Smooth muscle cell (in vitro differentiated cells): ENCODE results near the gene ISM1. TPM values are rescaled to one million over a fixed set of nuclear protein-coding genes. Genes with fewer than 3 reads are reported as not detected.
A peak's percentile ranks its signal among the peaks of the same experiment; 100 is the strongest.

Source experiments
- DNase-seq: peaks from one replicate; lab custom pipeline; 2025; ENCODE audit not compliant: unreplicated experiment; lab: John Stamatoyannopoulos, UW
- H2AFZ ChIP-seq: fragments of 200-600 bp; sonication (generic); 2 replicates; pipeline ENCODE4 v1.6.0; 2016; ENCODE audit warnings: antibody characterized with exemption, low read depth, mild to moderate bottlenecking
- H3F3A ChIP-seq: fragments of 200-600 bp; sonication (generic); 2 replicates; pipeline ENCODE4 v1.6.0; 2017; ENCODE audit warnings: antibody characterized with exemption, low read depth
- H3K27ac ChIP-seq: fragments of 200-600 bp; sonication (generic); 2 replicates; pipeline ENCODE4 v1.5.1; 2016; ENCODE audit warnings: low read depth, mild to moderate bottlenecking
- H3K27me3 ChIP-seq: fragments of 200-600 bp; sonication (generic); 2 replicates; pipeline ENCODE4 v1.6.1; 2016; ENCODE audit warnings: low read depth, mild to moderate bottlenecking
- H3K36me3 ChIP-seq: fragments of 200-600 bp; sonication (generic); 2 replicates; pipeline ENCODE4 v1.5.1; 2016; ENCODE audit warnings: low read depth
- H3K4me1 ChIP-seq: fragments of 200-600 bp; sonication (generic); 2 replicates; pipeline ENCODE4 v1.5.1; 2016; ENCODE audit warnings: low read depth
- H3K4me2 ChIP-seq: fragments of 200-600 bp; sonication (generic); 2 replicates; pipeline ENCODE4 v1.6.0; 2016; ENCODE audit warnings: mild to moderate bottlenecking
- H3K4me3 ChIP-seq: fragments of 200-600 bp; sonication (generic); 2 replicates; pipeline ENCODE4 v1.5.1; 2016; ENCODE audit warnings: mild to moderate bottlenecking
- H3K79me2 ChIP-seq: fragments of 200-600 bp; sonication (generic); 2 replicates; pipeline ENCODE4 v1.6.0; 2016; ENCODE audit warnings: low read depth, mild to moderate bottlenecking
- H3K9ac ChIP-seq: fragments of 200-600 bp; sonication (generic); 2 replicates; pipeline ENCODE4 v1.6.0; 2016; ENCODE audit warnings: low read depth
- H3K9me3 ChIP-seq: fragments of 200-600 bp; sonication (generic); replicated peaks from 2 replicates; pipeline ENCODE4 v1.5.1; 2016; ENCODE audit warnings: low read depth
- H4K20me1 ChIP-seq: fragments of 200-600 bp; sonication (generic); 2 replicates; pipeline ENCODE4 v1.6.0; 2016; ENCODE audit warnings: low read depth
- CTCF ChIP-seq: fragments of 200-600 bp; sonication (generic); IDR thresholded peaks from 2 replicates; pipeline ENCODE4 v1.5.1; 2017; ENCODE audit warnings: borderline replicate concordance, mild to moderate bottlenecking, antibody characterized with exemption; ENCODE audit not compliant: insufficient read depth, poor library complexity, severe bottlenecking
- WGBS: methylation state at CpG from one replicate; pipeline ENCODE4 v1.1.7; 2016; ENCODE audit warnings: low lambda C conversion rate; 5-methylcytosine and 5-hydroxymethylcytosine counted together
- polyA plus RNA-seq: library from polyadenylated mRNA; unstranded; fragments of >200 nt; fragmentation: Nextera tagmentation; extraction: Ambion mirVana; gene quantifications from 2 replicates; pipeline ENCODE4 v1.2.1, GENCODE V29; 2016
- total RNA-seq: library from RNA; depleted of rRNA; stranded (reverse); fragments of >200 nt; gene quantifications from 2 replicates; pipeline ENCODE4 v1.2.3, GENCODE V29; 2014

Gene ISM1
- total and polyA plus RNA-seq, 2 experiments from 2014 or later, result 2.6 to 3.5 TPM

- no peaks in the 10 kb centered on the region for H3K9me3 ChIP-seq
These were observed 101.1 kb downstream of the ISM1 start for GRCh38 chr20:13322198-13322597.

GRCh38 chr20:13322621-13323020, 101.5 kb downstream of the ISM1 start:
- Histone ChIP-seq H3K27ac (no peak overlapping the region), H3K4me1 (peaks cover 10% of the 10 kb centered on the region), H3K36me3 (no peaks in the 10 kb centered on the region), H3K9me3 (no peaks in the 10 kb centered on the region), H3K4me3 (no peak overlapping the region), H3K27me3 (no peaks in the 10 kb centered on the region), H4K20me1 (no peaks in the 10 kb centered on the region), H3K4me2 (peak overlapping the region; percentile 58), H2AFZ (no peak overlapping the region), H3K9ac (no peak overlapping the region), H3F3A (no peaks in the 10 kb centered on the region), H3K79me2 (no peaks in the 10 kb centered on the region)
- DNase-seq, result no peak
- TF ChIP-seq CTCF, result no peak
- WGBS, result 15% methylated on average over 3 of the region's 3 CpGs

More at GRCh38 chr20:13322198-13322597, 101.1 kb downstream of the ISM1 start:
- Histone ChIP-seq H3K27ac (no peak overlapping the region), H2AFZ (no peak overlapping the region), H3K79me2 (no peaks in the 10 kb centered on the region), H3K27me3 (no peaks in the 10 kb centered on the region), H4K20me1 (no peaks in the 10 kb centered on the region), H3F3A (no peaks in the 10 kb centered on the region), H3K4me2 (peak overlapping the region; percentile 58), H3K9ac (no peak overlapping the region), H3K4me1 (peaks cover 10% of the 10 kb centered on the region), H3K36me3 (no peaks in the 10 kb centered on the region), H3K4me3 (no peak overlapping the region)
- WGBS, result 47% methylated on average over 5 of the region's 5 CpGs
- DNase-seq, result no peak
- TF ChIP-seq CTCF, result no peak

GRCh38 chr20:13325033-13325432, 104.0 kb downstream of the ISM1 start:
- H3F3A ChIP-seq, result no peaks in the 10 kb centered on the region
- no peaks in the 10 kb centered on the region for H4K20me1 ChIP-seq
- no peak overlapping the region for H3K27ac ChIP-seq
- H3K79me2 ChIP-seq, result no peaks in the 10 kb centered on the region
- H3K36me3 ChIP-seq, result no peaks in the 10 kb centered on the region
- WGBS, result 32% methylated on average over 8 of the region's 8 CpGs
- no peaks in the 10 kb centered on the region for H3K27me3 ChIP-seq
- H3K4me1 ChIP-seq, result peaks cover 10% of the 10 kb centered on the region
- H2AFZ ChIP-seq, result no peak overlapping the region
- no peaks in the 10 kb centered on the region for H3K9me3 ChIP-seq
- no peak for DNase-seq
- H3K9ac ChIP-seq, result no peak overlapping the region
- peak; percentile 50 for TF ChIP-seq CTCF
- no peak overlapping the region for H3K4me3 ChIP-seq
- no peak overlapping the region for H3K4me2 ChIP-seq

- WGBS, result 84% methylated on average over 5 of the region's 5 CpGs
These were observed 104.8 kb downstream of the ISM1 start for GRCh38 chr20:13325796-13326340.

More at GRCh38 chr20:13325796-13326340, 104.8 kb downstream of the ISM1 start:
- Histone ChIP-seq H3K79me2 (no peaks in the 10 kb centered on the region), H3K36me3 (no peaks in the 10 kb centered on the region), H3K4me2 (no peak overlapping the region), H3K4me1 (peaks cover 12% of the 10 kb centered on the region), H2AFZ (no peak overlapping the region), H3K27me3 (no peaks in the 10 kb centered on the region), H3K4me3 (no peak overlapping the region), H3K9ac (no peak overlapping the region), H3K9me3 (no peaks in the 10 kb centered on the region), H3F3A (peaks cover 2% of the 10 kb centered on the region), H4K20me1 (no peaks in the 10 kb centered on the region), H3K27ac (no peak overlapping the region)
- no peak for DNase-seq
- no peak for TF ChIP-seq CTCF
